OCI-LY7 (cell line): ENCODE measurements around the gene PLPP4. TPM values are rescaled to one million over a fixed set of nuclear protein-coding genes. Genes with fewer than 3 reads are reported as not detected.

ENCODE experiments used
- BruUV-seq: library from RNA; stranded (reverse); fragments of 400-500 nt; replicated peaks from 2 replicates; lab custom pipeline; 2021; lab: Mats Ljungman, UMichigan
- CTCF ChIA-PET: fragments of 300-600 bp; sonication (Branson Sonifier 250); formaldehyde crosslinking; loops from one replicate; lab custom pipeline; 2022; ENCODE audit warnings: antibody characterized with exemption; ENCODE audit not compliant: unreplicated experiment; lab: Charles Lee
- POLR2A ChIA-PET: fragments of 300-600 bp; sonication (Branson Sonifier 250); formaldehyde crosslinking; loops from one replicate; lab custom pipeline; 2022; ENCODE audit warnings: antibody characterized with exemption; lab: Charles Lee
- DNase-seq: peaks from one replicate; pipeline ENCODE4 v3.0.0-alpha.2; 2015; ENCODE audit warnings: low spot score
- H2AFZ ChIP-seq: fragments of 200-600 bp; sonication (generic), shearing (Covaris generic); 2 replicates; pipeline ENCODE4 v1.6.1; 2014; ENCODE audit warnings: mild to moderate bottlenecking, antibody characterized with exemption, low read length, moderate library complexity
- H3K27ac ChIP-seq: fragments of 200-600 bp; sonication (generic); 2 replicates; pipeline ENCODE4 v1.5.1; 2014; ENCODE audit warnings: mixed run types, low read depth, mild to moderate bottlenecking, moderate library complexity, low read length, inconsistent platforms; ENCODE audit not compliant: poor library complexity, severe bottlenecking
- H3K36me3 ChIP-seq: fragments of 200-600 bp; sonication (generic); 2 replicates; pipeline ENCODE4 v1.6.1; 2014; ENCODE audit warnings: mild to moderate bottlenecking, antibody characterized with exemption, low read length, moderate library complexity, mixed read lengths; ENCODE audit not compliant: insufficient read depth
- H3K4me1 ChIP-seq: fragments of 200-600 bp; sonication (generic); 2 replicates; pipeline ENCODE4 v1.5.1; 2014; ENCODE audit warnings: mild to moderate bottlenecking, low read length; ENCODE audit not compliant: insufficient read depth, poor library complexity, severe bottlenecking
- H3K4me2 ChIP-seq: fragments of 200-600 bp; sonication (generic); 2 replicates; pipeline ENCODE4 v1.6.1; 2014; ENCODE audit warnings: mild to moderate bottlenecking, low read length
- H3K4me3 ChIP-seq: fragments of 200-600 bp; sonication (generic); 2 replicates; pipeline ENCODE4 v1.5.1; 2014; ENCODE audit warnings: mild to moderate bottlenecking, low read depth, low read length; ENCODE audit not compliant: poor library complexity, severe bottlenecking
- H3K79me2 ChIP-seq: fragments of 200-600 bp; sonication (generic); 2 replicates; pipeline ENCODE4 v1.6.1; 2016; ENCODE audit warnings: low read depth, mild to moderate bottlenecking, low read length, moderate library complexity, mixed read lengths; ENCODE audit not compliant: insufficient read depth
- H3K9me2 ChIP-seq: fragments of 200-600 bp; sonication (generic); 2 replicates; pipeline ENCODE4 v1.6.1; 2016; ENCODE audit warnings: mild to moderate bottlenecking, low read length, mixed read lengths; ENCODE audit not compliant: insufficient read depth
- H3K9me3 ChIP-seq: fragments of 200-600 bp; sonication (generic); 2 replicates; pipeline ENCODE4 v1.6.1; 2014; ENCODE audit warnings: mild to moderate bottlenecking, mixed run types, low read length, mixed read lengths
- H4K20me1 ChIP-seq: fragments of 200-600 bp; sonication (generic); 2 replicates; pipeline ENCODE4 v1.6.1; 2014; ENCODE audit warnings: mild to moderate bottlenecking, antibody characterized with exemption, low read length, moderate library complexity, mixed read lengths; ENCODE audit not compliant: insufficient read depth
- CTCF ChIP-seq: fragments of 200-600 bp; sonication (generic); conservative IDR thresholded peaks from 2 replicates; pipeline ENCODE4 v1.5.1; 2014; ENCODE audit warnings: mild to moderate bottlenecking, antibody characterized with exemption, low read length, moderate library complexity, mixed read lengths
- EZH2phosphoT487 ChIP-seq: fragments of 200-600 bp; sonication (generic); IDR thresholded peaks from 2 replicates; pipeline ENCODE4 v1.6.1; 2018; ENCODE audit warnings: low read depth, borderline replicate concordance, mild to moderate bottlenecking, mixed run types, antibody characterized with exemption, low read length, moderate library complexity, mixed read lengths
- intact Hi-C: fragments of 100-400 bp; cut with micrococcal nuclease; formaldehyde crosslinking; loops from one replicate; pipeline ENCODE4 v1.10.0; 2022; ENCODE audit not compliant: unreplicated experiment
- total RNA-seq, 2 experiments: library from RNA; depleted of rRNA in 1 of 2; stranded (reverse); fragments of >200 nt in 1 of 2; shearing (Covaris generic) in 1 of 2; gene quantifications; 2 replicates each; pipeline ENCODE4 v1.2.3, GENCODE V29; 2014 to 2022

PLPP4 gene
- total RNA-seq, 2 experiments from 2014 or later, result not detected

GRCh38 chr10:120587061-120587460 lies 130.0 kb downstream of the PLPP4 start:
- no peak overlapping the region for H3K27ac ChIP-seq
- H3K9me3 ChIP-seq, result no peaks in the 10 kb centered on the region
- no peaks in the 10 kb centered on the region for H3K79me2 ChIP-seq
- no TSS peak for BruUV-seq
- no peaks in the 10 kb centered on the region for H3K36me3 ChIP-seq
- no peaks in the 10 kb centered on the region for H4K20me1 ChIP-seq
- H3K9me2 ChIP-seq, result no peaks in the 10 kb centered on the region
- TF ChIP-seq EZH2phosphoT487, result no peak
- TF ChIP-seq CTCF, result no peak
- H2AFZ ChIP-seq, result no peak overlapping the region
- intact Hi-C loops, result no loop called here
- ChIA-PET POLR2A (interaction anchor here (0.7 kb wide), 1 partner anchor 340 kb away, joined by 3 read pairs; no protein-coding TSS in a partner anchor), CTCF (no interaction called here)
- no peak overlapping the region for H3K4me3 ChIP-seq
- no peaks in the 10 kb centered on the region for H3K4me1 ChIP-seq
- no peak overlapping the region for H3K4me2 ChIP-seq
- DNase-seq, result no peak

GRCh38 chr10:120588311-120588710 lies 131.3 kb downstream of the PLPP4 start:
- POLR2A ChIA-PET, result no interaction called here
- DNase-seq, result no peak
- no TSS peak for BruUV-seq

More at GRCh38 chr10:120588311-120588710, 131.3 kb downstream of the PLPP4 start:
- TF ChIP-seq EZH2phosphoT487 (no peak), CTCF (no peak)
- CTCF ChIA-PET, result no interaction called here
- Histone ChIP-seq H3K36me3 (no peaks in the 10 kb centered on the region), H4K20me1 (no peaks in the 10 kb centered on the region), H3K4me3 (no peak overlapping the region), H3K79me2 (no peaks in the 10 kb centered on the region), H3K4me1 (no peaks in the 10 kb centered on the region), H3K27ac (no peak overlapping the region), H3K4me2 (no peak overlapping the region), H3K9me2 (no peaks in the 10 kb centered on the region), H3K9me3 (no peaks in the 10 kb centered on the region), H2AFZ (no peak overlapping the region)
- intact Hi-C loops, result no loop called here
